Measurements from ENCODE around the gene CFAP65.

The CFAP65 gene

GRCh38 chr2:218990052-218990451 is 51.3 kb downstream of the CFAP65 start:
- DNase-seq (ENCODE audit: low spot score), result no peak

- DNase-seq (ENCODE audit: low spot score), result no peak
Observed at GRCh38 chr2:218988650-218989049, 52.7 kb downstream of the CFAP65 start.

- DNase-seq (ENCODE audit: low spot score), result no peak
Observed at GRCh38 chr2:218988164-218988563, 53.2 kb downstream of the CFAP65 start.

GRCh38 chr2:218986148-218986761 is 55.1 kb downstream of the CFAP65 start:
- no peak for DNase-seq (ENCODE audit: low spot score)

DNA sequence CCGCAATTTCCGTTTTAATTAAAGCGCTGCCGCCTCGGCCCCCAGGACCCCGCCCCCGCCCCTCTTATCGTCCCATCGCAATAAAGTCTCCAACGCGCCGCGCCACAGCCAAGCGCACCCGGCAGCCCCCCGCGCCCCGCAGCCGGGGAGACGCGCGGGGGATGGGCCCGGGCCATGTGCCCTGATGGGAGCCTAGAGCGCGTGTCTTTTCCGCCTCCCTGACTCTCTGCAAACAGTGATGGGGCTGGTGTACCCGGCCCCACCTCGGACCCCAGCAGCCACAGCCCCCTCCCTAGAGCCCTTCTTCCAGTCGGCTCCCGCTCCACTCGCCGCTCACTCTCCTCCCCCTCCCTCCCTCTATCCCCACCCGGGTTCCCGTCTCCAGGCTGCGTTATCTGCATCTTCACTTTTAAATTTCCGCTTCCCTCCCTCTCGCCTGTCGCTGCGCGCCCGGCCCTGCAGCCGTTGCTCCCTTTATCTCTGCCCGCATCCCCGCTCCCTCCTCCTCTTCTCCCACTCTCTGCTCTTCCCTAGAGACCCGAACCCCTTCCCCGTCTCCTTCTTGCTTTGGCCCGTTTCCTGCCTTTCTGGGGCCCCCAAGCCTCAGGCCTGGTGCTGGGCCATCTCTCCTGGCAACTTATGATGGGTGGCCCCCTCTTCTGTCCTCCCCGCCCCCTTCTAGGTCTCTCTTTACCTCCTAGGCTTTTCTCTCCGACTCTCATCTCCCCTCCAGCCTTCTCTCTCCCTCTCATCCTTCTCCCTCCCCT is 55.8 kb downstream of the CFAP65 start:
- DNase-seq (ENCODE audit: low spot score), result no peak

GRCh38 chr2:218985021-218985324 is 56.3 kb downstream of the CFAP65 start, which contains the start of gene FEV:
TSS of gene FEV (minus strand) at chr2:218985184. CDS start at chr2:218985075, 109 bp downstream.
- DNase-seq (ENCODE audit: low spot score), result no peak

DNA sequence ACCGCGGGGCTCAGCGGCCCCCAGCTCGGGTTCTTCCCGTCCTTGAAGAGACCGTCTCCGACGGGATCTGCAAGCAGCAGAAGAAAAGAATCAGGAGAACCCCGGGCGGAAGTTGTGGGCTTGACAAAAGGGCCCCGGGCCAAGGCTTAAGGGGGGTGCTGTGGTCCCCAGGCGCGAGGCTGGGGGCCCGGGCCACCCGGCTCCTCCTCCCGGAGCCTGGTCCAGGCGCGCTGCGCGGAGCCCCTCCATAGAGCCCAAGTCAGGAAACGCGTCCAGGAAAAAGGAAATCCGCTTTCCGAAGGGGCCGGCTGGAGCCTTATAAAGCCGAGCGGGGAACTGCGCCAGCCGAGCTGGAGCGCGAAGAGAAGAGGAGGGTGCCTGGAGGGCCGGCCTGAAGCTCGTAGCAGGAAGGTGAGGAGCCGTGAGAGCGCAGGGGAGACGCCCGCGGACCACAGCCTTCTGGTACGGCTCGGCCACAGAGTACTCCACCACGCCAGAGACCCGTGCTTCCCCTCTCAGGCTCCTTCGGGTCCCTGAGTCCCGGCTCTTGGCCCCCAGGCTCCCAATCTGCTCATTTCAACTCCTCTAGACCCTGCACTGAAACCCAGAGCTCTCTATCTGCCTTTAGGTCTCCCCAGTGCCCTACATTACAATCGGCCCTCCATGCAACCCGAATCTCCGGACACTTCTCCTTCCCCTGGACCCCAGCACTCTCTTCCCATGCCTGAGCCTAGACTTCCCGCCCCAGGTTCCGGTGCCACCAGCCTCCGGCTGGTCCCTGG is 56.9 kb downstream of the CFAP65 start:
- no peak for DNase-seq (ENCODE audit: low spot score)

DNA sequence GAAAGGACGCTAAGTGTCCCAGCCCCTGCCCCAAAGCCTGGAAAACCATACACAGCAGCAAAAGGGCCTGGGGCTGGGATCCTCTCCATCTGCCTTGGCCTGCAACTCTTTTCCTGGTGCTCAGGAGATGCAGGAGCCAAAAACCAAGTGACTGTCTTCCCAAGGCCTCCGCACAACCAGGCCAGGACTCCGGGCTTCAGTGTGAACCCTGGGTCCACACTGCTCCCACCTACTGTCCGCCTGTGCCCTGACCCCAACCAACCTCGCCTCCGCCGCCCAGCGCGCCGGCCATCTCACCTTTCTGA is 57.4 kb downstream of the CFAP65 start:
- no peak for DNase-seq (ENCODE audit: low spot score)

DNA sequence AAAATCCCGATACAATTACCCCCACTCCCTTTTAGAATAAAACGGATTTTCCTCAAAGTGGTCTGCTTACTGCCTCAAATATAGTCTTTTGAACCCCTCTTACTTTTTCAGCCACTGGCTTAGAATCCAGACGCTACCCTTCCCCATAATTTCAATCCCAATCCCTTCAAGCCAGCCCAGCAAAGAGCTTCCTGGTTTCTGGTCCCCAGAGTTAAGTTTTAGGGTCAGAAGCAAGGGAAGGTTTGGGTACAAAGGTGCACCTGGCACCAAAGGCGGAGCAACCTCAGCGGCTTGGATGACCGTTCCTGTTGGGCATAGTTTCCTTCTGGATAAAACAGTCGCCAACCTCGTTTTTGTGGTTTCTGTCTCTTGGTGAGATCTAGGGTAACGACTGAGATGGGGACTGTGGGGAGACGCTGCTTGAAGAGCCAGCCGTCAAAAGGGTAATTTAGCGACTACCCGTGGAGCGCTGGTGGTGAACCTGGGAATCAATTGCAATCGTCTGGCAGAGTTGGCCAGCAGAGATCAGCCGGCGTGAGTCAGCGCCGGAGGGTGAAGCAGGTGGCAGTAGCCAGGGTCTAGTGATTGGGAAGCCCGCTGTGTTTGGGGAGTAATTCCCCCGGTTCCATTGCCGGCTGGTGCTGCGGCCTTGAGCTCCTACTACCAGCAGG is 57.9 kb downstream of the CFAP65 start:
- no peak for DNase-seq (ENCODE audit: low spot score)

- DNase-seq (ENCODE audit: low spot score), result no peak
Observed at GRCh38 chr2:218982586-218983262, 58.6 kb downstream of the CFAP65 start.

- DNase-seq (ENCODE audit: low spot score), result no peak
Observed at GRCh38 chr2:218981881-218982585, 59.3 kb downstream of the CFAP65 start.

GRCh38 chr2:218981390-218981880 is 59.9 kb downstream of the CFAP65 start:
- DNase-seq (ENCODE audit: low spot score), result no peak

- no peak for DNase-seq (ENCODE audit: low spot score)
Observed at GRCh38 chr2:218980735-218981389, 60.5 kb downstream of the CFAP65 start.

DNA sequence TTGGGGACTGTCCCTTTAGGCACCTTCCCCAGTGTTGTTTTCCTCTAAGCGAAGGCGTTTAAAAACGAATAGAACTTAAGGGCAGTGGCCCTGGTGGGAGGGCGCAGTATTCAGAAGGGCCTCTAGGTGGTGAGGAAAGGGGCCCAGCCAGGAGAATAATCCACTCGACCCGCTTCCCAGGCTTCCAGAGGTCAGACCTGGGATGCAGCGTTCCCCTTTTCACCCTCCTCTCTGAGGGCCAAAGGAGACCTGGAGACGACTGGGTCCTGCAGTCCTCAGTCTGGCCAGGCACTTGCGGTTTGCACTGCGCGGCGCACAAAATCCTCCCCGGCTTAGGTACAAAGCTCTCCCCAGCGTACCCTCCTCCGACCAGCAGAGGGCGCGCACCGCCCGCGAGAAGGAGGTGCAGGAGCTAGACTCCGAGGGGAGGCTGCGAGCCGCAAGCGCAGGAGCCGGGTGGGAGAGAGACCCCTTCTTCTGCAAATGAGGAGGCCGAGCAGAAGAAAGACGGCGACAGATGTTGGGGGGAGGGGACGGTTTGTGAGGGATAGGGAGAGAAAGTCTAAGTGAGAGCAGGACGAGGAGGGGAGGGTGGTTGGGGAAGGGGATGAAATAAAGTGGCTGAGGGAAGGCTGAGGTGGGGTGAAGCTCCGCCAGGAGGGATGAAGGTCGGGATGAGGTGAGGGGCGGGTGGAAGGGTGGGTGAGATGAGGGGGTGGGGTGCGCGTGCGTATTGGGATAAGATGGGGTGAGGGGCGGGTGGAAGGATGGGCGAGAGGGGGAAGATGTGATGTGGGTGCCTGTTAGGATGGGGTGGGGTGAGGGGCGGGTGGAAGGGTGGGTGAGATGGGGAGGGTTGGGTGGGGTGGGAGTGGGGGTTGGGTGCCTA is 61.2 kb downstream of the CFAP65 start:
- peak; percentile 82 for DNase-seq (ENCODE audit: low spot score)

DNA sequence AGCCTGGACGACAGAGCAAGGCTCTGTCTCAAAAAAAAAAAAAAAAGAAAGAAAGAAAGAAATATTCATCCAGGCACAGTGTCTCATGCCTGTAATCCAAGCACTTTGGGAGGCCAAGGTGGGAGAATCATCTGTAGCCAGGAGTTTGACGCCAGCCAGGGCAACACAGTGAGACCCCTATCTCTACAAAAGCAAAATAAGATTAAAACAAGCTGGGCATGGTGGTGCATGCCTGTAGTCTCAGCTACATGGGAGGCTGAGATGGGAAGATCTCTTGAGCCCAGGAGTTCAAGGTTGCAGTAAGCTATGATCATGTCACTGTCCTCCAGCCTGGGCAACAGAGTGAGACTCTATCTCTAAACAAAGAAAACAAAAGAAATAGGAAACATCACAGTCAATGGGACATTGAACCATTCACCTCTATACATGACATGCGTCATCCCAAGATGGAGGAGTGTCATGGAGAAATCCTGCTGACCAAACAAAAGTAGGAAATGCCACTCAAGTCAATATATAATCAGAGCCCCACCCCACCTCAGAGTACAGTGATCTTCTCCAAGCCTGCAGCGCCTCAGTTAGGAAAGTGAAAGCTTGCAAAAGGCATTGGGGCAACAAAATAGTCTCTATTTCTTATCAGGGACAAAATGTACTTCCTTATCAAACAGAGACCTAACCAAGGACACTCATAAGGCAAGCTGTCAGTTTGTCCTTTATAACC is 66.1 kb downstream of the CFAP65 start:
- DNase-seq (ENCODE audit: low spot score), result no peak

DNA sequence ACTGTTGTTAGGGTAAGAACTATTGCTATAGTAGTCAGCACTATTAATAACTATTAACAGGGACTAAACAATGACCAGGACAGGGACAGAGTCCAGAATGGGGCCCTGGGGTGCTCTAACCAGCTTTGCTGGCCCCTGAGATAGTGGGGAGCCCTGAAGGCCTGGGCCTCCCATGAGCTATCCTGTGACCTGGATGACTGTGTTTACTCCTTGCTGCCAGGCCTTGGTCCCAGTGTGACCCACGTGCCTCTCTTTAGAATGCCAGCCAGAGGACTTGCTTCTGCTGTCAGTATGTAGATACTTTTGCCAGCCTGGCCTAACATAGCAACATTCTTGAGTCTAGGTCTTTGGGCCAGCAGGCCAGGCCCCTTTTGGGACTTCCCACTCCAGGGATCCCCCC is 70.4 kb downstream of the CFAP65 start:
- no peak for DNase-seq (ENCODE audit: low spot score)

DNA sequence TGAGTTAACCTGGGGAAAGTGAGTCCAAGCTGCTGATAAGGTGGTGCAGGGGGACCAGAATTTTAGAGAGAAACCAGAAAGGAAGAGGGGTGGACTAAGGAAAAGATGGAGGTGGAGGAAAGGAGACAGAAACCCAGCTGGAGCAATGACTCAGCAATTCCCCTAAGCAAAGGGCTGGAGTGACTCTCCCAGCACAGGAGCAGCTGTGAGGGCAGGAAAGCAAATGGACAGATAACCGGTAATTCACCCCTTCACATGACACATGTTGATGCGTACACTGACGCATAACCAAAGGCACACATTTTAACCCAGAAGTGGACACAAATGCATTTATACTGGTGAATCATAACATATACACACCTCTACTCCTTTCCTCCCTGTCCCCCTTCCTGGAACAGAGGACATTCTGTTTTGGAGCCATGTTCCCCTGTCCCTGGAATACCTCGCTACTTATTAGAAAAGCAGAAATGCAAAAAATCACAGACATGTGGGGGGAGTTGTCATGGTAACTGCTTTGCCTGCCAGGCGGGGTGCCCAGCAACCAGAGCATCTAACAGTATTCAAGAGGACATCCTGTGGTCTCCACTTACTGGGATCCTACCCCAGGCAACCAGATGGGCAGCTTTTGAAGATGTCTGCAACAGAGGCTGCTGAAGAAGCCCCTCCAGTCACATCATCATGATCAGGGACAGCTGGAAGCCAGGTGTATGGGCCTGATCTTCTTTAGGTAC is 77.1 kb downstream of the CFAP65 start:
- DNase-seq (ENCODE audit: low spot score), result no peak

DNA sequence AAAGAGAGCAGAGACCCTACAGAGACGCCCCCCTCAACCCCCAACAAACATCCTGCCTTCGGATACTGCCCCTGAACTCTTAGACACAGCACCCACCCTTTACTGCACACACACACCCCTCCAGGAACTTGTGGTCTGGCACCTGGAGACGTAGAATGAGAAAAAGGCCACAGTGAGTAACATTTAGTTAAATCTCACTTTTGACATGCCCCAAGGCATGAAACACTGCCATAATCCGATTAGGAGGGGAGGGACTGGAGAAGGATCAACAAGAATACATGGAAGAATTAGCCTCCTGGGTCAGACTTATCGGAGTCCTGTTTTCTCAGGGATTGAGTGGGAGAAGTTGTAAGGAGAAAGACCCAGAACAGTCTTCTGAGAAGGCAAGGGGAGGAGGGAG is 77.7 kb downstream of the CFAP65 start:
- DNase-seq (ENCODE audit: low spot score), result no peak
